ENCODE data around the gene DCBLD2.

Gene DCBLD2

GRCh38 chr3:98817547-98818041 is 83.9 kb downstream of the DCBLD2 start:
- no peak overlapping the region for H3K4me3 ChIP-seq (ENCODE audit: low read depth, low read length)
- DNase-seq (ENCODE audit: low read depth), result peak; percentile 26
- peak; percentile 61 for TF ChIP-seq CTCF (IDR thresholded peaks at IDR 0.05; ENCODE audit: control insufficient read depth, extremely low read depth, insufficient read depth)

- no peak for DNase-seq (ENCODE audit: low read depth)
- TF ChIP-seq CTCF (IDR thresholded peaks at IDR 0.05; ENCODE audit: control insufficient read depth, extremely low read depth, insufficient read depth), result no peak
Measured at GRCh38 chr3:98814817-98815420, 86.6 kb downstream of the DCBLD2 start.

GRCh38 chr3:98812851-98813374 is 88.6 kb downstream of the DCBLD2 start:
- peak; percentile 17 for DNase-seq (ENCODE audit: low read depth)
- TF ChIP-seq CTCF (IDR thresholded peaks at IDR 0.05; ENCODE audit: control insufficient read depth, extremely low read depth, insufficient read depth), result peak; percentile 61
- no peak overlapping the region for H3K4me3 ChIP-seq (ENCODE audit: low read depth, low read length)

More at GRCh38 chr3:98814817-98815420, 86.6 kb downstream of the DCBLD2 start:
- H3K4me3 ChIP-seq (ENCODE audit: low read depth, low read length), result no peak overlapping the region

- H3K4me3 ChIP-seq (ENCODE audit: low read depth, low read length), result no peak overlapping the region
- TF ChIP-seq CTCF (IDR thresholded peaks at IDR 0.05; ENCODE audit: control insufficient read depth, extremely low read depth, insufficient read depth), result no peak
- DNase-seq (ENCODE audit: low read depth), result no peak
Measured at GRCh38 chr3:98811048-98811447, 90.4 kb downstream of the DCBLD2 start.

GRCh38 chr3:98809557-98809956 is 91.9 kb downstream of the DCBLD2 start:
- no peak for DNase-seq (ENCODE audit: low read depth)
- H3K4me3 ChIP-seq (ENCODE audit: low read depth, low read length), result no peak overlapping the region
- TF ChIP-seq CTCF (IDR thresholded peaks at IDR 0.05; ENCODE audit: control insufficient read depth, extremely low read depth, insufficient read depth), result no peak

- no peak overlapping the region for H3K4me3 ChIP-seq (ENCODE audit: low read depth, low read length)
- no peak for DNase-seq (ENCODE audit: low read depth)
- no peak for TF ChIP-seq CTCF (IDR thresholded peaks at IDR 0.05; ENCODE audit: control insufficient read depth, extremely low read depth, insufficient read depth)
Measured at GRCh38 chr3:98808071-98808470, 93.4 kb downstream of the DCBLD2 start.

GRCh38 chr3:98807561-98807960 is 93.9 kb downstream of the DCBLD2 start:
- TF ChIP-seq CTCF (IDR thresholded peaks at IDR 0.05; ENCODE audit: control insufficient read depth, extremely low read depth, insufficient read depth), result no peak
- no peak for DNase-seq (ENCODE audit: low read depth)
- no peak overlapping the region for H3K4me3 ChIP-seq (ENCODE audit: low read depth, low read length)

All from LNCaP clone FGC (cell line).